HepG2 (cell line): ENCODE results near the gene SIX4. TPM values are rescaled to one million over a fixed set of nuclear protein-coding genes. Genes with fewer than 3 reads are reported as not detected.

Source experiments
- EHMT2 ChIP-seq: fragments of 200-600 bp; sonication (generic); IDR thresholded peaks from 2 replicates; pipeline ENCODE4 v1.7.0; 2017; ENCODE audit warnings: antibody characterized with exemption, low read depth, low read length, borderline replicate concordance
- FOXP1 ChIP-seq, 2 experiments: fragments of 450-650 bp in 1 of 2; IDR thresholded peaks; 2 replicates each; pipeline ENCODE4 v1.6.1; 2017 to 2018; ENCODE audit warnings: antibody characterized with exemption in 1 of 2
- GATAD1 ChIP-seq: IDR thresholded peaks from 2 replicates; pipeline ENCODE4 v1.6.1; 2016; ENCODE audit warnings: missing genetic modification reagents, missing compliant biosample characterization
- KAT8 ChIP-seq: IDR thresholded peaks from 2 replicates; pipeline ENCODE4 v1.6.1; 2016; ENCODE audit warnings: missing genetic modification reagents, missing compliant biosample characterization
- KDM5A ChIP-seq: fragments of 200-600 bp; sonication (generic); IDR thresholded peaks from 2 replicates; pipeline ENCODE4 v1.7.0; 2018; ENCODE audit warnings: antibody characterized with exemption, mild to moderate bottlenecking, low read length, borderline replicate concordance
- NFE2L1 ChIP-seq: sonication (generic); formaldehyde crosslinking; IDR thresholded peaks from 2 replicates; pipeline ENCODE4 v1.4.0; 2020; ENCODE audit warnings: missing genetic modification reagents, mild to moderate bottlenecking, borderline replicate concordance
- NFRKB ChIP-seq: fragments of 450-650 bp; IDR thresholded peaks from 2 replicates; pipeline ENCODE4 v1.6.1; 2017
- NR2F1 ChIP-seq, 2 experiments: fragments of 450-650 bp in 1 of 2; formaldehyde crosslinking in 1 of 2; IDR thresholded peaks; 2 replicates each; pipeline versions ENCODE4 v1.5.0 to v1.6.1; 2016 to 2020; ENCODE audit warnings: mild to moderate bottlenecking in 1 of 2, missing compliant biosample characterization in 1 of 2, missing genetic modification reagents in 1 of 2, moderate library complexity in 1 of 2
- SMC3 ChIP-seq: IDR thresholded peaks from 2 replicates; pipeline ENCODE4 v1.6.1; 2011; ENCODE audit warnings: low read length, improper control_type of control experiment
- SUZ12 ChIP-seq: fragments of 150-350 bp; IDR thresholded peaks from 2 replicates; pipeline ENCODE4 v1.6.1; 2014; ENCODE audit warnings: low read depth, low read length
- ZBTB1 ChIP-seq: sonication (generic); formaldehyde crosslinking; IDR thresholded peaks from 2 replicates; pipeline ENCODE4 v1.4.0; 2020; ENCODE audit warnings: missing genetic modification reagents, borderline replicate concordance
- ZBTB7A ChIP-seq: sonication (generic); formaldehyde crosslinking; IDR thresholded peaks from 2 replicates; pipeline ENCODE4 v1.8.0; 2022; ENCODE audit warnings: mild to moderate bottlenecking, missing genetic modification reagents
- ZMYM2 ChIP-seq: sonication (generic); formaldehyde crosslinking; IDR thresholded peaks from 2 replicates; pipeline ENCODE4 v1.8.0; 2022; ENCODE audit warnings: mild to moderate bottlenecking, missing genetic modification reagents
- ZNF569 ChIP-seq: sonication (generic); formaldehyde crosslinking; IDR thresholded peaks from 2 replicates; pipeline ENCODE4 v1.5.0; 2020; ENCODE audit warnings: mild to moderate bottlenecking, missing genetic modification reagents, moderate library complexity, borderline replicate concordance
- ZNF589 ChIP-seq: sonication (generic); formaldehyde crosslinking; conservative IDR thresholded peaks from 2 replicates; pipeline ENCODE4 v1.8.0; 2022; ENCODE audit warnings: mild to moderate bottlenecking, moderate library complexity, missing genetic modification reagents
- ZNF644 ChIP-seq: IDR thresholded peaks from 2 replicates; pipeline ENCODE4 v1.6.1; 2016; ENCODE audit warnings: low read depth
- polyA plus RNA-seq, 8 experiments: library from polyadenylated mRNA; depleted of rRNA in 3 of 8; stranded (reverse) in 7 of 8; unstranded in 1 of 8; fragments of >200 nt; fragmentation: Illumina TruSeq in 4 of 8; extraction: Trizol in 4 of 8; gene quantifications; 2 replicates each; pipeline versions ENCODE4 v1.2.1 to v1.2.3, GENCODE V29; 2011 to 2016; ENCODE audit warnings: low read depth in 4 of 8, missing spikeins in 1 of 8, mixed read lengths in 1 of 8; ENCODE audit not compliant: insufficient read depth in 1 of 8
- total RNA-seq, 5 experiments: library from RNA; depleted of rRNA; stranded (reverse); fragments of >200 nt; fragmentation: Illumina TruSeq; extraction: Trizol; gene quantifications; 2 replicates each; pipeline ENCODE4 v1.2.3, GENCODE V29; 2016; ENCODE audit warnings: low read depth in 1 of 5
- TF ChIP-seq, protein P1 (sequence below): sonication (generic); formaldehyde crosslinking; IDR thresholded peaks from 2 replicates; pipeline ENCODE4 v1.5.0; 2020; ENCODE audit warnings: mild to moderate bottlenecking, missing genetic modification reagents, borderline replicate concordance
- TF ChIP-seq, protein P2 (sequence below): IDR thresholded peaks from 2 replicates; pipeline ENCODE4 v1.6.1; 2016; ENCODE audit warnings: mild to moderate bottlenecking
- TF ChIP-seq, protein P3 (sequence below): sonication (generic); formaldehyde crosslinking; IDR thresholded peaks from 2 replicates; pipeline ENCODE4 v1.8.0; 2022; ENCODE audit warnings: mild to moderate bottlenecking, missing genetic modification reagents, moderate library complexity
- TF ChIP-seq, protein P4 (sequence below): sonication (generic); formaldehyde crosslinking; conservative IDR thresholded peaks from 2 replicates; pipeline ENCODE4 v1.4.0; 2020; ENCODE audit warnings: missing genetic modification reagents
- TF ChIP-seq, protein P5 (sequence below): sonication (generic); formaldehyde crosslinking; IDR thresholded peaks from 2 replicates; pipeline ENCODE4 v1.4.0; 2020; ENCODE audit warnings: missing genetic modification reagents, borderline replicate concordance

The SIX4 gene
- total and polyA plus RNA-seq, 2 of the 13 experiments (the other 11 are each of a cell fraction or from before 2014, with no cell fraction given): 5.0 to 6.0 TPM

DNA sequence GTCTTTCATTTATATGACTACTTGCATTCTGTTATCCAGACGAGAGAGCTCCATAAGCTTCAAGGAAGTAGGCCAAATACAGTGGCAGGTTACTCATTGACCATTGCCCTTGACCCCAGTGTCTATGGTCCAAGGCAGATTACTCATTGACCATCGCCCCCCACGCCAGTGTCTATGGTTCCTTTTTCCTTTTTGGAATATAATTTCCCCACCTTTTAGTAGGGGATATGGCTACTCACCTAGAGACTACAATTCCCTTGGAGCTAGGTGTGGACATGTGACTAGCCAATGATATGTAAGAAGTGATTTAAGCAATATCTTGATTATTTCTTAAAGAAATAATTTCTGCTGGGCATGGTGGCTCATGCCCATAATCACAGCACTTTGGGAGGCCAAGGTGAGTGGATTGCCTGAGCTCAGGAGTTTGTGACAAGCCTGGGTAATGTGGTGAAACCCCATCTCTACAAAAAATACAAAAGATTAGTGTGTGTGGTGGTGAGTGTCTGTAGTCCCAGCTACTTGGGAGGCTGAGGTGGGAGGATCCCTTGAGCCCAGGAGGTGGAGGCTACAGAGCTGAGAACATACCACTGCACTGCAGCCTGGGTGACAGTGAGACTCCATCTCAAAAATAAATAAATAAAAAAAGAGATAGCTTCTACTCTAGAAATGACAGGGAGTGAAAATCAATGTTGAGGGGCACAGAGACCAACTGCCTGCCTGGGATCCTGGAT lies 32.6 kb downstream of the SIX4 start (continued):
- TF ChIP-seq, protein P1, sequence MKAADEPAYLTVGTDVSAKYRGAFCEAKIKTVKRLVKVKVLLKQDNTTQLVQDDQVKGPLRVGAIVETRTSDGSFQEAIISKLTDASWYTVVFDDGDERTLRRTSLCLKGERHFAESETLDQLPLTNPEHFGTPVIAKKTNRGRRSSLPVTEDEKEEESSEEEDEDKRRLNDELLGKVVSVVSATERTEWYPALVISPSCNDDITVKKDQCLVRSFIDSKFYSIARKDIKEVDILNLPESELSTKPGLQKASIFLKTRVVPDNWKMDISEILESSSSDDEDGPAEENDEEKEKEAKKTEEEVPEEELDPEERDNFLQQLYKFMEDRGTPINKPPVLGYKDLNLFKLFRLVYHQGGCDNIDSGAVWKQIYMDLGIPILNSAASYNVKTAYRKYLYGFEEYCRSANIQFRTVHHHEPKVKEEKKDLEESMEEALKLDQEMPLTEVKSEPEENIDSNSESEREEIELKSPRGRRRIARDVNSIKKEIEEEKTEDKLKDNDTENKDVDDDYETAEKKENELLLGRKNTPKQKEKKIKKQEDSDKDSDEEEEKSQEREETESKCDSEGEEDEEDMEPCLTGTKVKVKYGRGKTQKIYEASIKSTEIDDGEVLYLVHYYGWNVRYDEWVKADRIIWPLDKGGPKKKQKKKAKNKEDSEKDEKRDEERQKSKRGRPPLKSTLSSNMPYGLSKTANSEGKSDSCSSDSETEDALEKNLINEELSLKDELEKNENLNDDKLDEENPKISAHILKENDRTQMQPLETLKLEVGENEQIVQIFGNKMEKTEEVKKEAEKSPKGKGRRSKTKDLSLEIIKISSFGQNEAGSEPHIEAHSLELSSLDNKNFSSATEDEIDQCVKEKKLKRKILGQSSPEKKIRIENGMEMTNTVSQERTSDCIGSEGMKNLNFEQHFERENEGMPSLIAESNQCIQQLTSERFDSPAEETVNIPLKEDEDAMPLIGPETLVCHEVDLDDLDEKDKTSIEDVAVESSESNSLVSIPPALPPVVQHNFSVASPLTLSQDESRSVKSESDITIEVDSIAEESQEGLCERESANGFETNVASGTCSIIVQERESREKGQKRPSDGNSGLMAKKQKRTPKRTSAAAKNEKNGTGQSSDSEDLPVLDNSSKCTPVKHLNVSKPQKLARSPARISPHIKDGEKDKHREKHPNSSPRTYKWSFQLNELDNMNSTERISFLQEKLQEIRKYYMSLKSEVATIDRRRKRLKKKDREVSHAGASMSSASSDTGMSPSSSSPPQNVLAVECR (CRISPR knock-in tag): no peak
- TF ChIP-seq ZMYM2 (no peak), ZBTB7A (CRISPR knock-in tag) (no peak), ZBTB1 (no peak), NFRKB (no peak), SUZ12 (no peak), NFE2L1 (CRISPR knock-in tag) (no peak), ZNF589 (CRISPR knock-in tag) (no peak), FOXP1 (IDR thresholded peaks at IDR 0.05) (no peak), FOXP1 (CRISPR knock-in tag; IDR thresholded peaks at IDR 0.05) (0 out of 2 replicates have a peak, but pooled peaks have one; percentile 14), KAT8 (CRISPR knock-in tag) (peak; percentile 56; the same call in 1 of the 2 replicates), ZNF569 (CRISPR knock-in tag) (no peak), KDM5A (no peak), SMC3 (no peak), NR2F1 (CRISPR knock-in tag; IDR thresholded peaks at IDR 0.05) (peak; percentile 71 to 81), GATAD1 (CRISPR knock-in tag) (no peak), EHMT2 (peak; percentile 50; the same call in 1 of the 2 replicates), ZNF644 (CRISPR knock-in tag) (peak; percentile 82)
- TF ChIP-seq, protein P2, sequence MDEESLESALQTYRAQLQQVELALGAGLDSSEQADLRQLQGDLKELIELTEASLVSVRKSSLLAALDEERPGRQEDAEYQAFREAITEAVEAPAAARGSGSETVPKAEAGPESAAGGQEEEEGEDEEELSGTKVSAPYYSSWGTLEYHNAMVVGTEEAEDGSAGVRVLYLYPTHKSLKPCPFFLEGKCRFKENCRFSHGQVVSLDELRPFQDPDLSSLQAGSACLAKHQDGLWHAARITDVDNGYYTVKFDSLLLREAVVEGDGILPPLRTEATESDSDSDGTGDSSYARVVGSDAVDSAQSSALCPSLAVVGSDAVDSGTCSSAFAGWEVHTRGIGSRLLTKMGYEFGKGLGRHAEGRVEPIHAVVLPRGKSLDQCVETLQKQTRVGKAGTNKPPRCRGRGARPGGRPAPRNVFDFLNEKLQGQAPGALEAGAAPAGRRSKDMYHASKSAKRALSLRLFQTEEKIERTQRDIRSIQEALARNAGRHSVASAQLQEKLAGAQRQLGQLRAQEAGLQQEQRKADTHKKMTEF (CRISPR knock-in tag): 0 out of 2 replicates have a peak, but pooled peaks have one; percentile 19
- TF ChIP-seq, protein P3, sequence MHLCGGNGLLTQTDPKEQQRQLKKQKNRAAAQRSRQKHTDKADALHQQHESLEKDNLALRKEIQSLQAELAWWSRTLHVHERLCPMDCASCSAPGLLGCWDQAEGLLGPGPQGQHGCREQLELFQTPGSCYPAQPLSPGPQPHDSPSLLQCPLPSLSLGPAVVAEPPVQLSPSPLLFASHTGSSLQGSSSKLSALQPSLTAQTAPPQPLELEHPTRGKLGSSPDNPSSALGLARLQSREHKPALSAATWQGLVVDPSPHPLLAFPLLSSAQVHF (CRISPR knock-in tag): no peak
- TF ChIP-seq, protein P4, sequence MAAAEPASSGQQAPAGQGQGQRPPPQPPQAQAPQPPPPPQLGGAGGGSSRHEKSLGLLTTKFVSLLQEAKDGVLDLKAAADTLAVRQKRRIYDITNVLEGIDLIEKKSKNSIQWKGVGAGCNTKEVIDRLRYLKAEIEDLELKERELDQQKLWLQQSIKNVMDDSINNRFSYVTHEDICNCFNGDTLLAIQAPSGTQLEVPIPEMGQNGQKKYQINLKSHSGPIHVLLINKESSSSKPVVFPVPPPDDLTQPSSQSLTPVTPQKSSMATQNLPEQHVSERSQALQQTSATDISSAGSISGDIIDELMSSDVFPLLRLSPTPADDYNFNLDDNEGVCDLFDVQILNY (CRISPR knock-in tag): no peak
- TF ChIP-seq, protein P5, sequence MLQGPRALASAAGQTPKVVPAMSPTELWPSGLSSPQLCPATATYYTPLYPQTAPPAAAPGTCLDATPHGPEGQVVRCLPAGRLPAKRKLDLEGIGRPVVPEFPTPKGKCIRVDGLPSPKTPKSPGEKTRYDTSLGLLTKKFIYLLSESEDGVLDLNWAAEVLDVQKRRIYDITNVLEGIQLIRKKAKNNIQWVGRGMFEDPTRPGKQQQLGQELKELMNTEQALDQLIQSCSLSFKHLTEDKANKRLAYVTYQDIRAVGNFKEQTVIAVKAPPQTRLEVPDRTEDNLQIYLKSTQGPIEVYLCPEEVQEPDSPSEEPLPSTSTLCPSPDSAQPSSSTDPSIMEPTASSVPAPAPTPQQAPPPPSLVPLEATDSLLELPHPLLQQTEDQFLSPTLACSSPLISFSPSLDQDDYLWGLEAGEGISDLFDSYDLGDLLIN (CRISPR knock-in tag): no peak
